Stimulated activated CD8-positive, alpha-beta memory T cell treated with anti-CD3 and anti-CD28 coated beads, Interleukin-15, amount 100 ng/mL, for 24 hours (primary cell): Measurements from ENCODE around the gene PPP1R15B.

ENCODE experiments used
- DNase-seq: peaks from one replicate; pipeline ENCODE4 v3.0.0-alpha.2; 2020; ENCODE audit warnings: low read depth

The PPP1R15B gene

DNA sequence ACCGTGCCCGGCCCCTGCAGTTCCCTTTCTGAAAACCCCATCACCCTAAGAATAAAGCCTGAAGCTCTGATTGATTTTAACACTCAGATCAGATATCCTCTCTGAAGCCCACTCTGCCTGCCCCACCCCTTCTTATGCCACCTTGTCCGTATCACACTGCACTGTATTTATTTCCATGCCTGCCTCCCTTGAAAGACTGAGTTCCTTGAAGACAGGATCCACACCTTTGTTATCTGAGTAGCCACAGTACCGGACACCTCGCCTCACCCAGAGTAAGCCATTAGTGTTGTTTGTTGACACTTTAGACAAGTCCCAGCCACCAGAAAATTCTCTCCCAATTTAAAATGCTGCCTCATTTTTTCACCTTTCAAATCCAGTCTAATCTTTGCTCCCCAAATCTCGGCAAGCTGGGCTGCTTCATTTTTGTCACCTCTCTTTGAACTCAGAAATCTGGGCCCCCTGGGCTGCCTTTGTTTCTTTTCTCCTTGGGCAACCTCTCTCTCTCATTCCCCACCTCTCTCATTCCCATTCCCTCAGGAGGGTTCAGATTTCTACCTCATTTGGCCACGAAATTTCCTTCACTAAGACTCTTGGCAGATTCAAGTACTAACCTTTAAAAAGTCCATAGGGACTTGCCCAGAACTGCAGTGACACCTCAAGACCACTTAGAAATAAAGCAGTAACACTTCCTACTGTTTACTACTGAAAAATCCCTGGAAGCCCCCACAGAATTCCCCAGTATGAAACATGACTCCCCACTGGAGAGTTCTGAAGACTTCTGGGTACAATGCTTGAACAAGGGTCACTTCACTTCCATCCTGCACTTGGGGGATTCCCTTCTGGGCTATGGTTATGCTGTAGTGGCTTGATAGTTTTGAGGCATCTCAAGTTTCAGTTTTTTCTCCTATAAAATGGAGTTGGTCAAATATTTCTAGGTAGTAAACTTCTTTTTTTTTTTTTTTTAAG lies 8.7 kb upstream of the PPP1R15B start:
- no peak for DNase-seq

DNA sequence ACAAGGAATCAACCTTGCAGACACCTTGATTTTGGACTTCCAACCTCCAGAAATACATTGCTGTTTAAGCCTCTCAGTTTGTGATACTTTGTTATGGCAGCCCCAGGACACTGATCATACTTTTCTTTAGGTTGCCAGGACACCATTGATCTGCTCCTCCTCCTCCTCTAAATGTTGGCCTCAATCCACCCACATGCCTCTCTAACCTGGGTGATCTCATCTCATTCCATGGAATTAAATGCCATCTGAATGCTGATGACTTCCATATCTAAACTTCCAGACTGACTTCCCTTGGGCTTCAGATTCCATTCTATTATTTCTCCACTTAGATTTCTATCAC lies 7.4 kb upstream of the PPP1R15B start:
- no peak for DNase-seq

DNA sequence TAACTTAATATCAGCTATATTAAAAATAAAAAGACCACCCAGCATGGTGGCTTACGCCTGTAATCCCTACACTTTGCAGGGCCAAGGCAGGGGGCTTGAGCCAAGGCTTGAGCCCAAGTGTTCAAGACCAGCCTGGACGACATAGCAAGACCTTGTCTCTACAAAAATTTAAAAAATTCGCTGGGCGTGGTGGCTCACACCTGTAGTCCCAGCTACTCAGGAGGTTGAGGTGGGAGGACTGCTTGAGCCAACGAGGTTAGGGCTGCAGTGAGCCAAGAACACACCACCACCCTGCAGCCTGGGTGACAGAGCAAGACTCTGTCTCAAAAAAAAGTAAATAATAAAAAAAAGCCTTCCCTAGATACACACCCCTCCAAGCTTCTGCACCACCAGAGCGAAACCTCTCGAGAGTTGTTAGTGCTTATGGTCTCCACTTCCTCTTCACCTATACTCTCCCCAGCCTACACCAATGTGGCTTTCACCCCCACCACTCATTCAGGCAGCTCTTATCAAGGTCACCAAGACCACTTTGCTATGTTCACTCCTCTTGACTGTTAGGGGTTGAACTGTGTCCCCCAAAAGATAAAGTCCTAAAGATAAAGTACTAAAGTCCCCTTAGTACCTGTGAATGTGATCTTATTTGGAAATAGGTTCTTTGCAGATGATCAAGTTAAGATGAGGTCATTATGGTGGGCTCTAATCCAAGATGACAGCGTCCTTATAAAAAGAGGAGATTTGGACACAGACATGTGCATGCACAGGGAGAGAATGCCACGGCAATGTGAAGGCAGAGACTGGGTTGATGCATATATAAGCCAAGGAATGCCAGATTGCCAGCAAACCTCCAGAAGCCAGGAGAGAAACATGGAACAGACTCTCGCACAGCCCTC lies 6.8 kb upstream of the PPP1R15B start:
- no peak for DNase-seq

- no peak for DNase-seq
These were observed 5.7 kb upstream of the PPP1R15B start for GRCh38 chr1:204417074-204417997.

GRCh38 chr1:204416589-204417073 lies 5.0 kb upstream of the PPP1R15B start:
- no peak for DNase-seq

GRCh38 chr1:204415351-204415750 lies 3.7 kb upstream of the PPP1R15B start:
- no peak for DNase-seq

- DNase-seq, result no peak
These were observed 2.4 kb upstream of the PPP1R15B start for GRCh38 chr1:204414016-204414415.

GRCh38 chr1:204413170-204413535 lies 1.5 kb upstream of the PPP1R15B start:
- DNase-seq, result no peak

DNA sequence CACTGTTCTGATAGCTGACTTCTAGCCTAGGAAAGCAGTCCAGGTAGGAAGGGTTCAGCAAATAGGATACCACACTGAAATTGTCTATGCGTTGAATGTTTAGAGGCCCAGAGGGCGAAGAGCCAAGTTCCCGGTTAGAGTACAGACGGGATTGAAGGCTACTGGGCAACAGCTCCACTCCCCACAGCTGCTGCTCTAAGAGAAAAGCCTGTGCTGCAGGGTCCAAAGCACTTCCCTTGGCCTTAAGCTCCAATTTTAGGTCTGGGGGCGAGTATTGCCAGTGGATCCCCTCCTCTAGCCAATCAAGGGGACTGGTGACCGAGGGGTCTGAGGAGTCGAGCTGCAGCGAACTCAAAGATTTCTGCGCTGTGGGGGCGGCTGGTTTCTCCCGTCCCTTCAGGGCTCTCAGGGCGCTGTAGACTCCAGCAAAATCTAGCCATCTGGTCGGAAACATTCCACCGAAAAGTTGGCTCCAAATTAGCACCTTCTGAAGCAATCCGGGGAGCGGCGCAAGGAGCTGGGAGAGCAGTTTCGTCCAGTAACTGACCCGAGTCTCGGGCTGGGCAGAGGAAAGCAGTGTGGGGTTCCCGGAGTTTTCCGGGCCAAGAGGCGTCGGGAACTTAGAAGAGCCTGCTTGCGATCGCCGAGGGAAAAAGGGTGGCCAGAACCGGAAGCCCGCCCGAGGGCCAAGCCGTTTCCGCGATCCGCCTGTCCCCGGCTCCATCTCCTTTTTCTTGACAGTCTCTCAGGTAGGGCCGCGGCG lies 748 bp downstream of the PPP1R15B start:
- DNase-seq, result no peak

DNA sequence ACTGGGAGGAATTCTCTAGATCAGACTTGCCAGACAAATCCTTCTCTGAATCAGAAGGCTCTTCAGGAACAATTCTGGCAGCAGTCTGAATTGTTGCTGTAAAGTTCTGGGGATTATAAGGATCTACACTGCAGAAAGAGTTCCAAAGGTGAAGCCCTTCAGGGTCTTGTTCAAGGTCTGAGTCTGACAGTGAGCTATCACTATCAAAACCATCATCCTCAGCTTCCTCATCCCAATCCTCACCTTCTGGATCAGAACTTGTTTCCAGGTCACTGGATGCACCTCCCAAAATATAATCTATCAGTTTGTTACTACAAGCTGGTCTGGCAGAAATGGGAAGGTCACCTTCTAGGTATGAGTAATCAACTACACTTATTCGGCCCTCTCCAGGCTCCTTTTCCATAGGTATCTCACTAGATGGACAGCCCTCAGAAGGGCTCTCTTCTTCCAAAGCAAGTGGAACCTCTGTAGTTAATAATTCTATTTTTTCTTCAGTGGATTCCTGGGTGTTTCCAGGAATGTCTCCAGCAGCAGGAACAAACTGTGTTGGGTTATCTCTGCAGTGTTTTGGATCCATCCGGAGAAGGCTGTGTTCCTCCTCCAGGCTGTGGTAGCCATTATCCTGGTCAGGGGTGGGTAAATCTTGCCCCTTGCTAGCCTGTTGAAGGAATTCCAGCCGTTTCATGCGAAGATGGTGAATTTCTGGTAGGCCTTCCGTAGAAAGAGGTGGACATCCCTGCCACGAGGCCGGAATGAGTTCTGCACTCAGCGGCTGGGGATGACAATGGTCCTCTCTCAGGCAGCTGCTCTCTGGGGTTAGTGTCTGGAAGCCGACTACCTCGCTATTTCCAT lies 1.6 kb downstream of the PPP1R15B start:
- DNase-seq, result no peak

GRCh38 chr1:204409123-204409522 lies 2.5 kb downstream of the PPP1R15B start:
- DNase-seq, result no peak

- DNase-seq, result no peak
These were observed 3.0 kb downstream of the PPP1R15B start for GRCh38 chr1:204408602-204409001.

- DNase-seq, result no peak
These were observed 3.5 kb downstream of the PPP1R15B start for GRCh38 chr1:204408074-204408507.

DNA sequence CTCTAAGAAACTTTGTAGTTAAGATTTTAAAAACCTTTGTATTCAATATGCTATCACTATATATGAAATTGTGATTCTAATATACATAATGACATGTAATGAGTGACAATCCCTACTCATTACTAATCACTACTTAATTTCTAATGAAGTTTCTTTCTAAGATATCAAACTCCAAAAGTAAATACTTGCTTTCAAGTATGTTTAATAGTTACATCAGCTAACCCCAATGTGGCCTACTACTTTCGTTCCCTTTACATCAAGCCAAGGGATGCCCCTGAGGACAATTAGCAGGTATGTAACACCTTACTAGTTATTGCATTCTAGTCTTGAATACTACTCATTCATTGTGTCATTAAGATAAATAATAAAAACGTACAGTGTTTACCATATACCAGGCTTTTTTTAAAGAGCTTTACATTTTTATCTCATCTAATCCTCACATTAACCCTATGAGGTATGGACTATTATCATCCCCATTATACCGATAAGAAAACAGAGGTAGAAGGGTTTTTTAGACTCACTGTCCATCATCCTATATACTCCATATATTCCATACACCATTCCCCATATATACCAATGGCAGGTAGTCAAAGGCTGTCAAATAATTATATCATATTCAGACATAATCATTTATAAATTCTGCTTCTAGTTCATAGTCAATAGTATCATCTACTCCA lies 4.2 kb downstream of the PPP1R15B start:
- DNase-seq, result no peak

DNA sequence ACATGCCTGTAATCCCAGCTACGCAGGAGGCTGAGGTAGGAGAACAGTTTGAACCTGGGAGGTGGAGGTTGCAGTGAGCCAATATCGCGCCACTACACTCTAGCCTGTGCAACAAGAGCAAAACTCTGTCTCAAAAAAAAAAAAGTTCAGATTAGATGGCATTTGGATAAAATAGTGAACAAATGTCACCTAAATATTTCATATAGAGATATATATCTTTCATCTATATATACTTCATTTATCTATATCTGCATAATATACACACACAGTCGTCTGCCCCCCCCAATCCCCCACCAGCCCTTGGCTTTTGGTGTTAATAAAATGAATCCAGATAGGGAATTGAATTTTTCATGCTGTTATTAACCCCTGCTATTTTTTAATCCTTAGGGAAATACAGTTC lies 5.0 kb downstream of the PPP1R15B start:
- no peak for DNase-seq

GRCh38 chr1:204405988-204406387 lies 5.6 kb downstream of the PPP1R15B start:
- DNase-seq, result no peak

DNA sequence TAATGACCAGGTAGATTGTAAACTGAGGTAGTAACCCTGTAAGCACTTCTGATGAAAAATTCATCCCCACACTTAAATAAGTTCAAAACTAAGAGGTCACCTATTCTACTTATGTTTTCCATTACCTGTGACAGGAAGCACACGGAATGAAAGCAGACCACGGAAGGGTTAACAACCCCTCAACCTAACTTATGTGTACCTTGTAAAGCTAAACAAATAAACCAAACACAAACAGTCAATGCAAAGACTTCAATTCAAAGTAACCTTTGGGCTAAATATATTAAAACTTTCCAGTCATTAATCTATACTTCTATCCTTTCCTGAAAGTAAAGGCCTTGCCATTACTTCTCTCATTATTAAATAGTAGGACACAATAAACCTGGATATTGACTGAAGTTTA lies 7.0 kb downstream of the PPP1R15B start:
- DNase-seq, result no peak

- no peak for DNase-seq
These were observed 9.2 kb downstream of the PPP1R15B start for GRCh38 chr1:204402391-204402790.

DNA sequence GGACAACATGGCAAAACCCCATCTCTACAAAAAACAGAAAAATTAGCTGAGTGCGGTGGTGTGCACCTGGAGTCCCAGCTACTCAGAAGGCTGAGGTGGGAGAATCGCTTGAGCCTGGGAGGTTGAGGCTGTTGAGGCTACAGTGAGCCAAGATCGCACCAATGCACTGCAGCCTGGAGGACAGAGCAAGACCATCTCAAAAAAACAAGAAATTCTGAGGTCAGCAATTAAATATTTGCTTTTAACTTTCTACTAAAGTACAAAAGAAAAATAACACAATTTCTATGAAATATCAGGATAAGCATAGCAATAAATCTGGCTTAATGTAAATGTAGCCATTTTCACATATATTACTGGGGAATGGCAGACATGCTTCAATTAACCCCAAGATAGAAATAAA lies 9.9 kb downstream of the PPP1R15B start:
- DNase-seq, result no peak
